Measurements from ENCODE around the gene ROR1.

DNA sequence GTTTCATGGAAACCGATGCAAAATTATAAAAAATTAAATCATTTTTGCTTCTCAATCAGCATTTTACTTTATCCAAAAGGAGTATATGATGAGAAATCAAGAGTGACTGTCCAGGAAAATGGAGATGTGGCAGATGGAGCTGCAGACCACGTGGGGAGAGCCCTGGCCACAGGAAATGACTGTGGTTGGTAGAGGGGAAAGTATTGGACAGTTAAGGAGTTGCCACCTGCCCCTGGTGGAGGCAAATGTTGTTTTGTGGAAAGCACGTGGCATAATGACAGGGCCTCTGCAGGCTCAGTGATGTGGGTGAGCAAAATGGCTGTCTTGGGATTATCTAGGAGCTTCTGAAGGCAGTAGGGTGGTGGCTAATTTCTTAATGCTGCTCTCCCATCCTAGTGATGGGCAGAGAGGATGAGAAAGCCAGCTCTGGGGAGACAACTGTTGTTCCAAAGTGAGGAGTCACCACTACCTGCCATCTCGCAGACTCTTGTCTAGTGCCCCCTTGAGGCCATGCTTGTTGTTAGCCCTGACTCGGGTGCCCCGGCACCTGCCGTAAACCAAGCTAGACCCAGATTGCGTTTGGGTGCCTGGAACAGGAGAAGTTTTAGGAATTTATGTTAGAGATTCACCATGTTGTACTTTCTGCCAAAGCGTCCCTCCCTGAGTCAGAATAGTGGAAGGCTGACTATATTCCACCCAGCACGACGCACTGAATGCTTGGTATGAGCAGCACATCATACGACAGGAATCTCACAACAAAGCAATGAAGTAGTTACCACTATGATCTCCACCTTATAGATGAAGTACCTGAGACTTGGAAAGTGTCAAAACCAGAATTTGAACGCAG lies 144.0 kb downstream of the ROR1 start:
- TF ChIP-seq CTCF (IDR thresholded peaks at IDR 0.05) (no peak), POLR2A (IDR thresholded peaks at IDR 0.05) (no peak)

All from uterus (tissue), 2 donors.